ENCODE measurements around the gene GALNT12.

DNA sequence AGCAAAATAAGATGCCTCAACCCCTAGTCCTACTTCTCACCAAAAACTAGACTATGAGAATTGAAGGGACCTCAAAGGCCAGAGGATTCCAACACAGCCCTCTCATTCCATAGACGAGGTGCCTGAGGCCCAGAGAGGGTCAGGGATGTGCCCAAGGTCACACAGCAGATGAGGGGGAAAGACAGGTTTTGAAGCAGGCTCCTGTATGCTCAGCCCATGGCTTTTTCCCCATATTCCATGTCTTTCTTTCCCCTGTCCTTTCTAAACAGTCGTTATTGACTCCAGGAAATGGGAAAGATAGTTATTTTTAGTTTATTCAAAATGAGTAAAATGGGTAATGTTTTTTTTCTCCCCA, 75.1 kb downstream of the GALNT12 start:
- TF ChIP-seq ZNF335 (tag by site-specific recombination; conservative IDR thresholded peaks at IDR 0.05), result no peak
- TF ChIP-seq ZNF121 (tag by site-specific recombination; IDR thresholded peaks at IDR 0.05), result no peak
- no peak for TF ChIP-seq ZNF610 (tag by site-specific recombination; IDR thresholded peaks at IDR 0.05; ENCODE audit: borderline replicate concordance)
- TF ChIP-seq, protein P1, sequence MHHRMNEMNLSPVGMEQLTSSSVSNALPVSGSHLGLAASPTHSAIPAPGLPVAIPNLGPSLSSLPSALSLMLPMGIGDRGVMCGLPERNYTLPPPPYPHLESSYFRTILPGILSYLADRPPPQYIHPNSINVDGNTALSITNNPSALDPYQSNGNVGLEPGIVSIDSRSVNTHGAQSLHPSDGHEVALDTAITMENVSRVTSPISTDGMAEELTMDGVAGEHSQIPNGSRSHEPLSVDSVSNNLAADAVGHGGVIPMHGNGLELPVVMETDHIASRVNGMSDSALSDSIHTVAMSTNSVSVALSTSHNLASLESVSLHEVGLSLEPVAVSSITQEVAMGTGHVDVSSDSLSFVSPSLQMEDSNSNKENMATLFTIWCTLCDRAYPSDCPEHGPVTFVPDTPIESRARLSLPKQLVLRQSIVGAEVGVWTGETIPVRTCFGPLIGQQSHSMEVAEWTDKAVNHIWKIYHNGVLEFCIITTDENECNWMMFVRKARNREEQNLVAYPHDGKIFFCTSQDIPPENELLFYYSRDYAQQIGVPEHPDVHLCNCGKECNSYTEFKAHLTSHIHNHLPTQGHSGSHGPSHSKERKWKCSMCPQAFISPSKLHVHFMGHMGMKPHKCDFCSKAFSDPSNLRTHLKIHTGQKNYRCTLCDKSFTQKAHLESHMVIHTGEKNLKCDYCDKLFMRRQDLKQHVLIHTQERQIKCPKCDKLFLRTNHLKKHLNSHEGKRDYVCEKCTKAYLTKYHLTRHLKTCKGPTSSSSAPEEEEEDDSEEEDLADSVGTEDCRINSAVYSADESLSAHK (tag by site-specific recombination; IDR thresholded peaks at IDR 0.05), result no peak
- TF ChIP-seq, protein P2, sequence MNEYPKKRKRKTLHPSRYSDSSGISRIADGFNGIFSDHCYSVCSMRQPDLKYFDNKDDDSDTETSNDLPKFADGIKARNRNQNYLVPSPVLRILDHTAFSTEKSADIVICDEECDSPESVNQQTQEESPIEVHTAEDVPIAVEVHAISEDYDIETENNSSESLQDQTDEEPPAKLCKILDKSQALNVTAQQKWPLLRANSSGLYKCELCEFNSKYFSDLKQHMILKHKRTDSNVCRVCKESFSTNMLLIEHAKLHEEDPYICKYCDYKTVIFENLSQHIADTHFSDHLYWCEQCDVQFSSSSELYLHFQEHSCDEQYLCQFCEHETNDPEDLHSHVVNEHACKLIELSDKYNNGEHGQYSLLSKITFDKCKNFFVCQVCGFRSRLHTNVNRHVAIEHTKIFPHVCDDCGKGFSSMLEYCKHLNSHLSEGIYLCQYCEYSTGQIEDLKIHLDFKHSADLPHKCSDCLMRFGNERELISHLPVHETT (tag by site-specific recombination; IDR thresholded peaks at IDR 0.05), result no peak
- no peak for TF ChIP-seq ZIC2 (tag by site-specific recombination; IDR thresholded peaks at IDR 0.05)
- no peak for TF ChIP-seq ZSCAN23 (tag by site-specific recombination; IDR thresholded peaks at IDR 0.05)
- TF ChIP-seq, protein P3, sequence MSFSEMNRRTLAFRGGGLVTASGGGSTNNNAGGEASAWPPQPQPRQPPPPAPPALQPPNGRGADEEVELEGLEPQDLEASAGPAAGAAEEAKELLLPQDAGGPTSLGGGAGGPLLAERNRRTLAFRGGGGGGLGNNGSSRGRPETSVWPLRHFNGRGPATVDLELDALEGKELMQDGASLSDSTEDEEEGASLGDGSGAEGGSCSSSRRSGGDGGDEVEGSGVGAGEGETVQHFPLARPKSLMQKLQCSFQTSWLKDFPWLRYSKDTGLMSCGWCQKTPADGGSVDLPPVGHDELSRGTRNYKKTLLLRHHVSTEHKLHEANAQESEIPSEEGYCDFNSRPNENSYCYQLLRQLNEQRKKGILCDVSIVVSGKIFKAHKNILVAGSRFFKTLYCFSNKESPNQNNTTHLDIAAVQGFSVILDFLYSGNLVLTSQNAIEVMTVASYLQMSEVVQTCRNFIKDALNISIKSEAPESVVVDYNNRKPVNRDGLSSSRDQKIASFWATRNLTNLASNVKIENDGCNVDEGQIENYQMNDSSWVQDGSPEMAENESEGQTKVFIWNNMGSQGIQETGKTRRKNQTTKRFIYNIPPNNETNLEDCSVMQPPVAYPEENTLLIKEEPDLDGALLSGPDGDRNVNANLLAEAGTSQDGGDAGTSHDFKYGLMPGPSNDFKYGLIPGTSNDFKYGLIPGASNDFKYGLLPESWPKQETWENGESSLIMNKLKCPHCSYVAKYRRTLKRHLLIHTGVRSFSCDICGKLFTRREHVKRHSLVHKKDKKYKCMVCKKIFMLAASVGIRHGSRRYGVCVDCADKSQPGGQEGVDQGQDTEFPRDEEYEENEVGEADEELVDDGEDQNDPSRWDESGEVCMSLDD (tag by site-specific recombination; IDR thresholded peaks at IDR 0.05), result no peak
- TF ChIP-seq BCL11A (tag by site-specific recombination; IDR thresholded peaks at IDR 0.05; ENCODE audit: low read depth), result no peak
- TF ChIP-seq, protein P4, sequence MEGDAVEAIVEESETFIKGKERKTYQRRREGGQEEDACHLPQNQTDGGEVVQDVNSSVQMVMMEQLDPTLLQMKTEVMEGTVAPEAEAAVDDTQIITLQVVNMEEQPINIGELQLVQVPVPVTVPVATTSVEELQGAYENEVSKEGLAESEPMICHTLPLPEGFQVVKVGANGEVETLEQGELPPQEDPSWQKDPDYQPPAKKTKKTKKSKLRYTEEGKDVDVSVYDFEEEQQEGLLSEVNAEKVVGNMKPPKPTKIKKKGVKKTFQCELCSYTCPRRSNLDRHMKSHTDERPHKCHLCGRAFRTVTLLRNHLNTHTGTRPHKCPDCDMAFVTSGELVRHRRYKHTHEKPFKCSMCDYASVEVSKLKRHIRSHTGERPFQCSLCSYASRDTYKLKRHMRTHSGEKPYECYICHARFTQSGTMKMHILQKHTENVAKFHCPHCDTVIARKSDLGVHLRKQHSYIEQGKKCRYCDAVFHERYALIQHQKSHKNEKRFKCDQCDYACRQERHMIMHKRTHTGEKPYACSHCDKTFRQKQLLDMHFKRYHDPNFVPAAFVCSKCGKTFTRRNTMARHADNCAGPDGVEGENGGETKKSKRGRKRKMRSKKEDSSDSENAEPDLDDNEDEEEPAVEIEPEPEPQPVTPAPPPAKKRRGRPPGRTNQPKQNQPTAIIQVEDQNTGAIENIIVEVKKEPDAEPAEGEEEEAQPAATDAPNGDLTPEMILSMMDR (tag by site-specific recombination; IDR thresholded peaks at IDR 0.05), result no peak
- no peak for TF ChIP-seq ZFP41 (tag by site-specific recombination; IDR thresholded peaks at IDR 0.05; ENCODE audit: borderline replicate concordance)
- TF ChIP-seq YY1 (tag by site-specific recombination; IDR thresholded peaks at IDR 0.05), result no peak

All from HEK293 (cell line).